GM21367 (cell line): Measurements from ENCODE around the gene TMBIM6.
"Not testable (repeated sequence)": the region's sequence is repeated elsewhere in the genome, so short reads cannot be mapped to it uniquely, and the experiment has no call there.

ENCODE experiments used
- ATAC-seq: cut with Tn5 transposase; IDR thresholded peaks from one replicate; pipeline ENCODE4 v1.9.1; 2021; ENCODE audit not compliant: unreplicated experiment

The TMBIM6 gene

GRCh38 chr12:49728446-49728845 is 12.9 kb upstream of the TMBIM6 start:
- no peak for ATAC-seq

DNA sequence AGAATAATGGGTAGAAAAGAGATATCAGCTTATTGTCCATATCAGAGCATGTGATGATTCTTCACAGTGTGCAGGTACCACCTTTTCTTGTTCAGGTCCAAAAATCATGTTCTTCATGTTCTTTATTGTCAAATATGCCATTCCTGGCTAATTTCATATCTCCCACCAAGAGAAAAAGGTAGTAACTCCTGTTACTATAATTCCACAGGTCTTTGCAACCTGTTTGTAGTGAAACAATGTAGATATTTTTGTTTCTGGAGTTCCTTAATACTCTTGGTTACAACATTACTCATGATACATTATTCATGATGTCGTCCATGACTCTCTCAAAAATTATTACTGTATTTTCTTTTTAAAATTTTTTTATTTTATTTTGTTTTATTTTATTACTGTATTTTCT is 11.3 kb upstream of the TMBIM6 start:
- ATAC-seq: no peak

GRCh38 chr12:49730568-49731101 is 10.7 kb upstream of the TMBIM6 start:
- no peak for ATAC-seq

DNA sequence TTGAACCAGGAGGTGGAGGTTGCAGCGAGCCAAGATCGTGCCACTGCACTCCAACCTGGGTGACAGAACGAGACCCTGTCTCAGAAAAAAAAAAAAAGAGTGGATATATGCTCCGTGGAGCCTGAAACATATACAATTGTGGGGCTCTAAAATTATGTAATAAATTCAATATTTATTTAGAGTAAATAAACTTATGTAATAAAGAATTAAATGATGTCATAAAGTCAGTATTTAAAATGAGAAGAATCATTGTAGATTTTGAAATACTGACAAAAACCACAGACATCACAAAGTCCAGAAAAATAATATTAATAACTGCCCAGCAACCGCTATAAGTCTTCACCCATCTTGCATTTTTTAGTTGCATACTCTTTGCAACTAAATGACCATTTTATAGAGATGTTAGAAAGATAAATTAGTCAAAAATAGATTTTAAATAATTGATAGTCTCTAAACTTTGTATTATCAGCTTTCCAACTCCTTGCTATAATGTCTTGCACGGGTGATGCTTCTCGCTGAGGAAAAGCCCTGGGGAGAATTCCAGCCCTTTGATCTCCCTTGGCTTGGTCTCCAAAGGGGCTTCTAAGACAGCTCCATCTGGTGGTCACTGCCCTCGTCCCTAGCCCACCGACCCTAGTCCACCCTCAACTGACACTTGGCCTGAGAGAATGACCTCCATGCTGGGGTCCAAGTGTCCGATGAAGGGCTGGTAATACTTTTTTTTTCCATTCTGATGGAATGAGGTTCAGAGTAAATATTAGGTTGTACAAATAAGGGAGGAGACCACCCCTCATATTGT is 7.9 kb upstream of the TMBIM6 start:
- no peak for ATAC-seq

DNA sequence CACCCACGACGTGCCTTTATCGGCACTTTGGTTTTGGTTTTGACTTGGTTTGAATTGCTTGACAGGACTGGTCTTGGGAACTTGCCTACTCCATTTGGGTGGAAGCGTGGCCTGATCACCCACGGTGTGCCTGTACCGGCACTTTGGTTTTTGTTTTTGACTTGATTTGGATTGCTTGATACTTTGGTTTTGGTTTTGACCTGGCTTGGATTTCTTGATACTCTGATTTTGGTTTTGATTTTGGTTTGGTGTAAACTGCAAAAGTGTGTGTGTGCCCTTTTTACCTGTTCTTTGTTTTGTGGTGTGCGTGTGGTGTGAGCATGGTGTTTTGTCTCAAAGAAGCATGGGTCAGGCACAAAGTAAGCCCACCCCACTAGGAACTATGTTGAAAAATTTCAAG is 6.5 kb upstream of the TMBIM6 start:
- not testable (repeated sequence) for ATAC-seq

DNA sequence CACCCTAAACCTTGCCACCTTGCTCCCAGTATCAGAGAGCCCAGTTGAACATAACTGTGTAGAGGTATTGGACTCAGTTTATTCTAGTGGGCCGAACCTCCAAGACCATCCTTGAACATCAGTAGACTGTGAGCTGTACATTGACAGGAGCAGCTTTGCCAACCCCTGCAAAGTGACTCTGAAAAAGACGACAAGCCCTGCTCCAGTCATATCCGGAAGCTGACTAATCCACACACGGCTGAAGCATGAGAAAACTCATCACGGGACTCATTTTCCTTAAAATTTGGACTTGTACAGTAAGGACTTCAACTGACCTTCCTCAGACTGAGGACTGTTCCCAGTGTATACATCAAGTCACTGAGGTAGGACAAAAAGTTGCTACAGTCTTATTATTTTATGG is 2.6 kb upstream of the TMBIM6 start:
- ATAC-seq: not testable (repeated sequence)

GRCh38 chr12:49740277-49740676 is 1.1 kb upstream of the TMBIM6 start:
- ATAC-seq: not testable (repeated sequence)

DNA sequence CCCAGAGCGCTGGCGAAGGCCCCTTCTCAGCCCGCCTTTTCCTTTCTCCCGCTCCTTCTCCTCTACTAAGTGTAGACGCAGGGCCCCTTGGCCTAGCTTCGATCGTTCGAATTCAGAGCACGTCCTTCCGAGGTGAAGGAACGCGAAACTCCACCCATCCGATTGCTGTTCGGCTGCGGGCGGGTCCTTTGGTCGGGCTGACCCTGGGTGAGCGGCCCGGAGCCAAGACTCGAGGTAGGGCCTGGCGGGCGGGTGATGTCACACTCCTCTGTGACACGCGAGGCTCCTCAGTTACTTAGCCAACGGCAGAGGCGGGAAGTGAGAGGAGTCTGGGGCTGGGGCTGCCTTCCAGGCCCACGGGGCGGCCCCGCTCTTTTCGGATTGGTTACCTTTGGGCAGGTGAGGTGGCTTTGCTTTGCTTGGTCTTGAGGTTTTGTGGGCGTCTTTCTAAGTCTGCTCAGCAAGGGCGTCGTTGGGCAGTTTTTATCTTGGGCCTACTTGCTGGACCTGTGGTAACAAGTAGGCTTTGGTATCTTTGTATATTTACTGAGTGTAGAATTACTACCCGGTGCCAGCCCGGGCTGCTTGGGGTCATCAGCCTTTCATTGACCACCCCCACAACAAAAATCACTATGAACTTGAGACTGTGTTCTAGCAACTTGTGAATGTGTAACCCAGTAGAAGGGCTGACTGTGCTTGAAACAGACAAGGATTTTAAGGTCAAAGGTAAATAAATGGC is 694 bp downstream of the TMBIM6 start:
- ATAC-seq: peak; percentile 56

GRCh38 chr12:49744363-49744885 is 3.1 kb downstream of the TMBIM6 start:
- ATAC-seq: no peak

DNA sequence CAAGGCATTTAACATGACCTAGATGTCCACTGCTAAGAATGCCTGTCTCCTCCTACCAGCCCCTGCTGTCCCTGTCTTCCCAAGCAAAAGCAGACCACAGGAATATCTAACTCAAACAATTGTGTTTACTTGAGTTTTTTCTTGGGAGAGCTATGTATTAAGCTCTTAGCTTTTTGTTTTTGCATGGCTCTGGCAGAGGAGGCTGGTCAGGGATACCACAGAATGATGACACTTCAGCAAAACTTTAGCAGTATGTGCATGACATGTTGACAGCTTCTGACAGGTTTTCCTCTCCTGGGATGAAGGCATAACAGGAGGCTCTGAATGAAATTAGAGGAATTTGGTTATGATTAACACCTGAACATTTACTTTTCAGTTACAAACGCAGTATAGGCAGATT is 6.9 kb downstream of the TMBIM6 start:
- no peak for ATAC-seq

DNA sequence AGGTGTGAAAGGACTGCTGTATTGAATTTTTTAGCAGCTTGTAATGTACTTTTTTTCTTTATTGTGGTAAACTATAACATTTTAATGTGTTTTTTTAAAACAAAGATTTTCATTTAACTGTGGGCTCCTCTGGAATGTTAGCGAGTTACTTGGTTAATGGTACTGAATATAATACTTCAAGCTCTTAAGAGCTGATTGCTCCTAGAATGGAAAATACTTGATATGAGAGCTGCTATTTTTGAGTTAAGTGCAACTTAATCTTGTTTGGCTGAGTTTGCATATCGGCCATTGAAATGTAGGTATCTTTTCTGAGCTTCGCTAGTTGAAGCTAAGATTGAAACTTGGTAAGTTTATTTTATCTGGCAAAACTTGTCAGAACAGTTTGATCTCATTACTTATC is 7.4 kb downstream of the TMBIM6 start:
- no peak for ATAC-seq

DNA sequence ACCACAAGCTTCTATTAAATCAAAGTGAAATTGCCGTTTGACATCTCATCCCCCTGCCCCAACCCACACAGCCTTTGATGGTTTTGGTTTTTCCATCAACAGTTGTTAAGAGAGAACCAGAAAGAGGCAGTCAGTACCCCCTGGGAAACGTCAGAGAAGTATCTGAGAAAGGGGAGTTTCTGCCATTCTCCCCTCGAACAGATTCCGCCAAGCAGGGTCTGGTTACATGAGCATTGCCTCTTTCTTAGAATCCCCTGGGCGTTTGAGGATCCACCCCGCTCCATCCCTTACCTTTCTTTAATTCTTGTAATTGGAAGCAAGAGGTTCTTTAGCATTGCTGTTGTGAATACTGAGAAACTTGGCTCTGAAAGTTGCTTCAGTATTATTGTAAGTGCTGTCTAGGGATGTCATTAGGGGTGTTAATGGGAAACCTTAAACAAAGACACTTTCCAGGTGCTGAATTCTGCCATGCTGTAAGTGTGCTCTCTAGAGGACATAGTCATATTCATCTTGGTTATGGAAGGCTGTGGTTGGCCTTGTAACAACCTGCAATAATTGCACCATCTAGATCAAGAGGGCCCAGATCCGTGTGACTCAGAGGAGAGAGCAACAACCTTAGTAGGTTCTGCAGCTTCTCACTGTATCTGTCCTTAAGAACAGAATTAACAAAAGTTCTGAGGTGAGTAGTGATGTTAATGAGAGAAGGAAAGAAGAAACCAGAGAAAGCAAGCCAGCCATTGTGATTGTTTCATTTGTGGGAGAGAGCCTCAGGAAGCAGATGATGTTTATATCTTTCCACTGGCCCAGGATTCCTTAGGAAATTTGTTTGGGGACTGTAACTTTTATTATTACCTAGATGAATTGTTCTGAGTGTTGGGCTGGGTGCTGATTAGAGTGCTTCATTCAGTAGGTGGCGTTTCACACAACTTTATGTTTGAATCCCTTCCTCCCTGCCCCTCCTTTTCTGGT is 9.0 kb downstream of the TMBIM6 start:
- ATAC-seq: no peak

GRCh38 chr12:49750996-49751393 is 9.6 kb downstream of the TMBIM6 start:
- no peak for ATAC-seq

DNA sequence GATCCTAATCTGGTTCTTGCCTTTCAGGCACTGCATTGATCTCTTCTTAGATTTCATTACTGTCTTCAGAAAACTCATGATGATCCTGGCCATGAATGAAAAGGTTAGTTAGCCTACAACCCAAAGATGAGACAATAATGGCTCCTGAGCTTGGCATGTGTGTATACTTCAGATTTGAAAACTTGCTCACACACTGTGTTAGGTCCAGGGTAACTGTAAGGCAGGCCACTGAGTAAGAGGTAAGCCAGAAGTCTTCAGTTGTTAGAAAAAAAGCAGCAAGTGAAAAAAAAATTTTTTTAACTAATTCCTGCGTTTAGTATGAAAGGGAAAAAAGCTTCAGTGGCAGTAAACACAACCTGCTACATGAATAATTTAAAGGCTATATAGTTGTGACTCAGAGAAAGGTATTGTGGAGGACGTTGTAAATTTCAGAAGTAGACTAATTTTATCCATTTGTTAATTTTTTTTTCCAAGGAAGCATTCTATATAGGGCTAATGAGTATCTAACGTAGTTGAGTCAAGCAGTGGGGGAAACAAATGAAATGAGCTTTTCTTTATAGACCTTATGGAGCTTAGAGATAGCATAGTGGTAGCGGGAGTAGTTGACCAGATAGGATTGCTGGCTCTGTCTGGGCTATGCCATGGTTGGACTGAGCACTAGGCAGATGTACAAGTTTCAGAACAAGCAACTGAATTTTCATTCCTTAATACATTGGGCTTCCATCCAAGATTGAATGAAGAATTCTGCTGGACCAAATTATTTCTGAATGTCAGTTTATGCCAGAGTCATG is 20.5 kb downstream of the TMBIM6 start:
- no peak for ATAC-seq

- ATAC-seq: no peak
Observed at GRCh38 chr12:49762468-49762847, 21.1 kb downstream of the TMBIM6 start.

GRCh38 chr12:49763006-49763591 is 21.7 kb downstream of the TMBIM6 start:
- ATAC-seq: no peak

- ATAC-seq: no peak
Observed at GRCh38 chr12:49764126-49764525, 22.8 kb downstream of the TMBIM6 start.

DNA sequence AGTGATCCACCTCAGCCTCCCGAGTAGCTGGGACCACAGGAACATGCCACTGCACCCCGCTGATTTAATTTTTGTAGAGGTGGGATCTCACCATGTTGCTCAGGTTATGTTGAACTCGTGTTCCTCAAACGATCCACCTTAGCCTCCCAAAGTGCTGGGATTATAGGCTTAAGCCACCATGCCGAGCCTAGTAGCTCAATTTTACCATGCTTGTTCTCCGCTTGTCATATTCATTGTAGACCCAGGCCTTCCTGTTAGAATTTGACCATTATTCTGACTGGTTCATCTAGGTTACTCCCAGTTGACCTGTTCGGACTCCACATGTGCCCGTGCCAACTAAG is 24.7 kb downstream of the TMBIM6 start:
- no peak for ATAC-seq

GRCh38 chr12:49767333-49767732 is 26.0 kb downstream of the TMBIM6 start:
- no peak for ATAC-seq

DNA sequence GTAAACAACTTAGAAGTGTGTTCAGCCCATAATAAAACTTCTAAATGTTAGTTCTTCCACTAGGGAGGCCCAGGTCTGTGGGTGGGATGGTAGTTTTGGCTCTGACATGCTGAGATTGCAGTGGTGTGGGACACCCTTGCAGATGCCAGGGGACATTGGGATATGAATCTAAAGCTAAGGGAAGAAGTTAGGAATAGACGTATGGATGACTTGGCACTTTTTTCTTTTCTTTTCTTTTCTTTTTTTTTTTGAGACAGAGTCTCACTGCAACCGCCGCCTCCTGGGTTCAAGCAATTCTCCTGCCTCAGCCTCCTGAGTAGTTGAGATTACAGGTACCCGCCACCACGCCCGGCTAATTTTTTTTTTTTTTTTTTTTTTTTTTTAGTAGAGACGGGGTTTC is 31.7 kb downstream of the TMBIM6 start:
- ATAC-seq: not testable (repeated sequence)
